NCI-H2196 treated with DMSO at 0.1 percent for 48 hours (cell line): ENCODE measurements around the gene NCK2.

Experiments used
- DNase-seq: peaks from one replicate; lab custom pipeline; 2025; ENCODE audit not compliant: unreplicated experiment; lab: John Stamatoyannopoulos, UW

Gene NCK2

DNA sequence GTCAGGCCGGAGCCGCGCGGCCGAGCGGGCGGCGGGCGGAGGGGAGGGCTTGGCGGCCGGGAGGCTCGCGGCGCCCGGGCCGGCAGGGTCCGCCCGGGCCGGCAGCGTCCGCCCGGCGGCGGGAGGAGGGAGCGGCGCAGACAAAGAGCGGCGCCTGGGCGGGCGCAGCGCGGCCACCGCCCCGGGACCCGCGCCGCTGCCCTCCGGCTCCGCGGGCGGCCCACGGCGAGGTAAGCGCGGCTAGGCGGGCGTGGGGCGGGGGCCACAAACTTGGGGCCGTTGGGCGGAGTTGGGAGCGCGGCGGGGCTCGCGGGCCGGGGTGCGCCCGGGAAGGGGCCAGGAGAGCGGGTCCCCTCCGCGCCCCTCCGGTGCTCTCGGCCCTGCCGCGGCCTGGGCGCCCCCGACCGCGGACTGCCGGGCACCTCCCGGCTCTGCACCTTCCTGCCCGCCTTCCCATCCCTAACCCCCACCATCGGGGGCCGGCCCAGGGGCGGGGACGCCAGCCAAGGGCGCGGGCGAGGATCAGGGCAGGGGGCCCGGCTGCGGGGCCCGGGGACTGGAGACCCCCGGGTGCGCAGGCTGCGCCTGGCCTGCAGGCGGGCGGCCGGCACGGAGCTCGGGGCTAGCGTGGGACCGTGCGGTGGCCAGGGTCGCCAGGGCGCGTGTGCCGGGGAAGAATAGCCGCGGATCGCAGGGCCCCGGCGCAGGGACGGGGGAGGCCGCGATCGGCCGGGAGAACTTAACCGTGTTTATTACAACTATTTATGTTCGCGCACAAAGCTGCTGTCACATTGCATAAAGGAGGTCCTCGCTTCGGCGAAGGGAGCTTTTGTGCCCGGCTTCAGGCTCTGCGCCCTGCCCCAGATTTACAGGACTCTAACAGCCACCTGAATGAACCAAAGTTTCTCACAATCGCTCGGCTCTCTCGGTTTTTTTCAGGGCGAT is at the start of gene NCK2:
TSS of gene NCK2 (plus strand) at position 4 of the 945 bp plus-strand sequence. CDS start 110,152 bp downstream, outside the sequence.
- DNase-seq = no peak

DNA sequence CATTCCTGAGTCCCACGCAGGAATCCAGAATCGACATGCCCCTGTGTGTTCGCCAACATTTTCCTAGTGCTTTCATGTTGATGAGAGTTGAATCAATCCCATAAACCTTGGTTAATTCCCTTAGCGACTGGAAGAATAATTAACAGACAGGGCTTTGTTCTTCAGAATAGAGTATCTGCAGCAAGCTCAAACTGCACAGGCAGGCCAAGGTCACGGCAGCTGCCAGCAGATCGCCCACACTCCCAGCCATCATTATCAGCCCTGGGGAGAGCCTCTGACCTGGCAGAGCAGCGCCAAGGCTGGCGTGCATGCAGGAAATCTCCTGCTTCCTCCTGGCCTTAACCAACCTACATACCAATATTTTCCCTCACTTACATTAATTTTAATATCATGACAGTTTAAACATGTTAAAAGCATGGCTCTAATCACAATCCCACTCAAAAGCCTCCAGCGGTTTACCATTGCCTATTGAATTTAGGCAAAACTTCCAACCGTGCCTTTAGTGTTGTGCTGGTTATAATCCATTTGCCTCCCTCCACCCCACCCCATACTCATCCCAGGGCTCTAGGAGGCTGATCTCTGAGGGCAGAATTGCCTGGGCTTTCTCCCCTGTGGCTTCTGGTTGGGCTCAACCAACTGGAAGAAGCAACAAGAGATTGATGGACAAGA is 46.8 kb upstream of the NCK2 start:
- no peak for DNase-seq

DNA sequence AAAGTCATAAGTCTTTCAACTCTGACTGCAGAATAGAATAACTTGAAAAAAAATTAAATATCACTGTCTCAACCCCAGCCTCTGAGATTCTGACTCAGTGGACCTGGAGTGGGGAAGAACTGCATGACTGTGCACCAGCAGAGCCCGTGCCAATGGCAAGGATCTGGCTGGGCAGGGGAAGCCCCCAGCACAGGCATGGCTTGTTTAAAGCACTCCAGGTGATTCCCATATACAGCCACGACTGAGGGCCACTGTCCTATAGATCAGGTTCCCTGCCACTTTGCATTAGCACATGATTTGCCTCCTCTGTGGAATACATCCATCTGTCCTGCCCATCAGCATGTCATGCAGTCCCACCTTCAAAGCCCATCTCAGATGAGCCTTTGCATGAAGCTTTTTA is 45.9 kb upstream of the NCK2 start:
- DNase-seq = no peak

DNA sequence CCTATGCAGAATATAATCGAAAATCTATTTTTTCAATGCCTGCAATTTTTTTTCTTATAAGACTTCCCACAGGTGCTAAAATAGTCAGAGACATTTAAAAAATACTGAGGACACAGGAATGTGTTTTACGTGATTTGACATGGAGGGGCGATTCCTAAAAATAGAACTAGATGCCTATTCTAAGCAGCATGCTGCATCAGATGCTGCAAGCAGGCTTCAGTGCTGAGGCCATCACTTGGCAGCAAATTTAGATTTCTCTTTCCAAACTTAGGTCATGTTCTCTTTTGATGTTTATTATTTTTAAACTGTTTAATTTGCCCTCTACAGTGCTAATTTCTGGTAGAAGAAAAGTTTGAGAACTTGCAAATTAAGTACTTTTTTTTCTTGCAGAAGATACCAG is 43.7 kb upstream of the NCK2 start:
- no peak for DNase-seq

DNA sequence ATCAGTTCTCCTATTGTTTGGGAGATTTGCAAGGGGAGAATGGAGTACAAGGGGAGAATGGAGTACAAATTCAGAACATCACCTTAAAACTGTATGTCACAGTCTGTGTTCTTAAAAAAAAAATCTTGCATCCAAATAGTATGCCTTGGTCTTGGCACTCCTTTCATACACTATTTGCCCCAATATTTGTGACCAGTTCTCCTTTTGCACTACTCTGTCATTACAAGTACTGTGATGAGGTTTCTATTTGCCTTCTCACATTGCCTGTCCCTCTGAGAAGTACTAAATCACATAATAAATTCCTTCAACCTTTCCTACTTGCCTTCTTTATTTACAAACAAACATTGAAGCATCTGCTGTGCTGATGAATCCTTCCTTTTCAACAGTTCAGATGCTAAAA is 36.0 kb upstream of the NCK2 start:
- DNase-seq = no peak

DNA sequence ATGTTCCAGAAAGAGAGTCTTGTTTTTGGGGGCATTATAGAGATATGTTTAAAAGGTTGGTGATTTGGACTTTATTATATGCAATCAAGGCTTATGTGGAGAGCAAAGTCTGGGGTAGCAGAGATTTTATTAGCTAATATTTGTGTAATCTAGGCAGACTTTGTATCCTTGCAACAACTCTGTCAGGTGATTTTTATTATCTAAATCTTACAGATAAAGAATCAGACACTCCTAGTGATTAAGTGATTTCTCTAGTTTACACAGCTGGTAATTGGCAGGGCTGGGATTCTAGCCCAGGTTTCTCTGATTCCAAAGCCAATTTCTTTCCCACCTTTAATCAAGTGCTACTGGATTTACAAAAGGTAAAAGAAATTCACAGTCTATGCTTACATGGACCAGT is 33.3 kb upstream of the NCK2 start:
- no peak for DNase-seq

DNA sequence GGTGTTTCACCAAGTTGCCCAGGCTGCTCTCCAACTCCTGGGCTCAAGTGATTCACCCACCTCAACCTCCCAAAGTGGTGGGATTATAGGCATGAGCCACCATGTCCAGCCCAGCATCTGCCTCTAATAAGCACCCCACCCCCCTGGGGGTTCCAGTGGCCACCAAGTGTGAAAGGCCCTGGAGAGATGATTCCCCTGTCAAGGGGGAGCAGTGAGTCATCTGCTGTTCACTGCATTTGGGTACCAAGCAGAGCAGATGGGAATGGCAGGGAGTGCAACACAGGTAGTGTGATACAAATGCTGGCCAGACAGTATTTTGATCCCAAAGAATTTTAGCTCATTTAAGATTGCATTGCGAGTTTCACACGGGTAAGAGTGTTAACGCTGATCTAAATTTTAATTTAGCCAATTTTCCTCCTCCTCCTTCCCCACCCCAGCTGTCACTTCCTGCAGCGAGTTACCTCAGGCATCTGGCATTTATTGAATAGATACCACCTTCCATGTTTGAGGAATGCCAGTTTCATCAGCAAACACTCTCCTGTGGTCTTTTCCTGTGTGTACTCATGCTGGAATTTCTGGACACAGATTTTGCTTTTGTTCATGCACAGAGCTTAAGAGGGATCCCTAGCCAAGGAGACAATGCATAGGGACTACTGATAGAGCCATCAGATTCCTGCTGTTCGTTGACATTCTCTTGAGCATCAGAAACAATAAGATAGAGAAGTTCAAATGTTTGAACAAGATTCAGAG is 32.4 kb upstream of the NCK2 start:
- no peak for DNase-seq

DNA sequence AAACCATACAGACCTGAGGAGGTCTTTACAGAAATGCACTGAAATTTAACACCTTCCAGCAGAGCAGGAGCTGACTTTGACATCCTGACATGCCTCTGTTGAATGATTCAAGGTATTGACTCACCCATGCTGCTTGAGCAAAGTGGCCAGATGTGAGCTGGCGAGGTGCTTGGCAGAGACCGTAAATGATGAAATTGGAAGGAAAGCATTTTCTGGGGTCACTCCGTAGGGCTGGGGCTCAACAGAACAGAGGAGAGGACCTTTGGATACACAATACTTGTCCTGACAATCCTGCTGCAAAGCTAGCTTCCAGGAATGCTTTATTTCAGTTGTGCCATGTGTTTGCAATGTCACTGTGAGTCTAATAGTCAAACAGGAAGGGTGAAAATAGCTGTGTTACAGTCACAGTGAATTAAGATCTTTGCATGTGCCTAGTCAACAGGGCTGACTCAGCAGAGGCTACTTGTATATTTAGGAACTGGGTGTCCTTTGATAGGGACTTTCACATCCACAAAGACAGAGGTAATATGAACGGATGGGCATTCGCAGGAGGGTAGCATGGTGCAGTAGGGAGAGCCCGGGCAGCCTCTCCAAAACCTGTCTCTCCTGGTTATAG is 31.6 kb upstream of the NCK2 start:
- DNase-seq = no peak

DNA sequence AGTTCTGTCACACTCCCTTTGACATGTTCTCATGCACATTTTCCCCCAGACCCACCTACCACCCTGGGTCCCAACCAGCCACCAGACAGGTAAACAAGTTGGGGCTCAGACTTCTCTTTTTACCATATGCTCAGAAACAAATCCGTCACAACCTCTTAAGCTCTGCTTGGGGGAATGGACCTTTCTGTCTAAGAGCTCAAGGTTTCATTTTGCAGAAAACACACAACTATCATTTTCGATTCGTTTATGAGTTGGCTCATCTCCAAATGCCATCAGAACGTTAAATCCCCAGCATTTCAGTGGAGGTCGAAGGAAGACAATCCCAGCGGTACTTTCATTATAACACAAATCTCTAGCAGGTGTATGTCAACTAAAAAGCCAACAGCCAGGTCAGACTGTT is 30.6 kb upstream of the NCK2 start:
- DNase-seq = no peak

DNA sequence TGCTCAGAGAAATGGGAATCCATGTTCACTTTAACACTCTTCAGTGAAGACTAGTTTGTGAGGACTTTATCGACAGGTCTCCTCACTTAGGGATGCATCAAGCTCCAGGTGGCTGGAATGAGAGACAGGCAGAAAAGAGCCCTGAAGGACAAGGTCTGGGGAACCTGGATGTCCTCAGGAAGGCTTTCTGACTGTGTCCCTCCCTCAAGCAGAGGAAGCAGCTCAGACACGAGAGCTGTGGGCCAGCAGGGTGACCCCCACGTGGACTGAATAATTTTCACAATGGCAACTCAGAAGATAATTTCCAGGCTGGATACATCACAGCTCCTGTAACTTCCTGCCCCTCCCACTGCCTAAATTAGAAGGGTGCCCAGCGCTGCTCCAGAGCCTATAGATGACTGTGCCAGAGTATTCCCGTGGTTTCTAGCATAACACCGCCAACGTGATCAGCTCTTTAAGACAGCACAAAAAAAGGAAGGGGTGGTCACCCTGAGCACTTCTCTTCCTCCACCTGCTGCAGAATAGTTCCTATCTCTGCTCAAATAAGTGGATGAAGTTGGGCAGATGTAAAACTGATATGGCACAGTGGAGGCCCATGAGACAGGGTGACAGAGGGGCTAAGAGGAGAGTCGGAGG is 25.7 kb upstream of the NCK2 start:
- no peak for DNase-seq

DNA sequence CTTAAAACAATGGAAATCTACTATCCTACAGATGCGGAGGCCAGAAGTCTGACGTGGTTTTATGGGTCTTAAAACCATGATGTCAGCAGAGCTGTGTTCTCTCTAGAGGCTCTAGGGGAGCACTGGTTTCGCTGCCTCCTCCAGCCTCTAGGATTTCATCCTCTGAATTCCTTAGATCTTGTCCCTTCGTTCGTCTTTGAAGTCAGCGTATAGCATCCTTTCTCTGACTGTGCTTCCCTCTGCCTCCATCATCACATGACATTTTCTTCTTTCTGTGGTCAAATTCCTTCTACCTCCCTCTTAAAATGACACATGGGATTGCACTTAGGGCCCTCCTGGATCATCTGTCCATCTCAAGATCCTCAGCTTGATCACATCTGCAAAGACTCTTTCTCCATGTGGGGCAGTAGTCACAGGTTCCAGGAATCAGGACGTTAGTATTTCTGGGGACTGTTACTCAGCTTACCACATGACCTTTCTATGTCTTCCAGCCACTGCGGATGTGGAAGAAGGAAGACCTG is 22.7 kb upstream of the NCK2 start:
- DNase-seq = no peak

DNA sequence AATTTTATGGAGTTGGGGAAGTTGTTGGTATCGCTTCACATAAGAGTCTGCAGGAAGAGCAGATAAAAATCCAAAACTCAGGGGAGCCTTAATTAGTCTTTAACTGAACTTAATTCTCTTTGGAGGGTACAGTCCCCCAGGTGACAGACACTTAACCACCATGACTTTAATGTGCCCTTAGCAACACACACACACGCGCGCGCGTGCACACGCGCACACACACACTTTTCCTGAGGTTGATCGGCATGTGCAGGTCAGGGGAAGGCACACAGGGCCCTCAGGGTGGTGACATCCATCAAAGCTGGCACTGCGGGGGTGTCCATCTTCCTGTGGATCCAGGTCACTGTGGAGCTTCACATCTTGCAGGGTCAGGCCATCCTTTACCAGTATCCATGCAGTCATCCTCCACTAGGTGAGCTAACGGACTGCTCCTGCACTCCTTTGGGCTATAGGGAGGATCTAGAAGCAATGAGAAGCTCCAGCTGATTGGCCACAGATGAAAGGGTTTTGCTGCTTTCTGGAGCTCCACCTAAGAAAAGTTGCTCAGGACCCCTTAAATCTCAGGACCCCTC is 21.9 kb upstream of the NCK2 start:
- DNase-seq = no peak

DNA sequence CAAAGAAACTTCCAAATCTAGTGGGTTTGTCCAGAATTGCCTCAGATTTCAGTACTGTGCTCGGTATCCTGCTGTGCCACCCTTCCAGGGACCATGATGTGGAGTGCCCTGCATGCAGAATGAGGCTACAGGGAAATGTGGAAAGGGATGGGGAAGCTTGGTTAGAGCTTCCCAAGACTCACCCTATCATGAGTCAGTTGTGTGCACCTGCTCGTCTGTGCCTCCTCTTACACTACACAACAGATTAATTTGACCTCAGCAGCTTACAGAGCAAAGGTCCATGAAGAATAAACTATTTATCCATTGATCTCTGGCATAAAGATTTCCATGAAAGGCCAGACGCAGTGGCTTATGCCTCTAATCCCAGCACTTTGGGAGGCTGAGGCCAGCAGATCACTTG is 21.3 kb upstream of the NCK2 start:
- no peak for DNase-seq

DNA sequence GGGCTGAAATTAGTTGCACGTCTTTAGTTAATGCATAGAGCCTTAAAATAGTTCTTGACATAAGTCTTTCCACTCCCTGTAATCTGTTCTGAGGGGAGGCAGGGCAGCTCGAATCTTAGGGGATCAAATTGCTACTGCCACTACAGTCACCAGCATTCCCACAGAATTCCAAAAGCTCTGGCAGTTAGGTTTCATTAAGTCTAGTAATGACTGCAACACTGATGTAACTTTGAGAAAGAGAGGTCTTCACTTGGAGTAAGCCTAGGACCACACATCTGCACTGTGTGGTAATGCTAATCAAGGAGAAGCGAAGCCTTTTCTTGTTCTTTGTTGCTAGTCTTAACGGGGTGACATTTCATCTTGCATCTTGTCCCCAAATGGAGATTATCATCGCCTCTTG is 19.3 kb upstream of the NCK2 start:
- no peak for DNase-seq

DNA sequence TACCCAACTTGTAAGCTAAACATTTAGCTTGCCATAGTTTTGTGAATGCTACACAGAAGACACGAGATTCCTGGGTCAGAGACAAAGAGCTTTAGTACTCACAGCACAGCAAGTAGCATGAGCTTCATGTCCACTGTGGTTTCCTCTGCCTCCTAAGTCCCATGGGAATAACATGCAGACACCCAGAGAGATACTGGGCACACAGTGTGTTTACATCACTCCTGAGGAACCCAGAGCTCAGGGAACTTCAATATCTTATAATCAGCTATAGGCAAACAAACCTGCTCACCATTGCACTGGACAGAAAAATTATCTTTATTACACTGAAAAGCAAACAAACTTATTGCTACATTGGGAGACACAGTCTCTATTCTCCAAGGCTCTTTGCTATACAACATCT is 14.5 kb upstream of the NCK2 start:
- no peak for DNase-seq

DNA sequence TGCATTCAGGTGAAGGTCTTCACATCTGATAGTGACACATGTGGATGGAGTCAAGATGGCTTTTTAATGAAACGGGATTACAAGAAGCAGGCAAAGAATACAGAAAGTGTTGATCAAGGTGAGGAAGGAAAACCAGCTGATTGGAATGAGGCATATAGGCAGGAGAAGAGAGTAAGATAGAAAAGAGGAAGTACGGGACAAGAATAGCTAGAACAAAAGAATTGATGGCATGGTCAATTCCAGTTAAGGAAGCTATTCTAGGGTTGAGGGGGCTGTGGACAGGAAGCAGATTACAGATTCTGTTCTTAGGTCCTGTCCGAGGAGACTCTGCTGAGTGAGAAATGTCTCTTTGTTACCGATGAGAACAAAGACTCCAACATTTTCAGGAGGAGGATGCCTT is 13.2 kb upstream of the NCK2 start:
- no peak for DNase-seq

DNA sequence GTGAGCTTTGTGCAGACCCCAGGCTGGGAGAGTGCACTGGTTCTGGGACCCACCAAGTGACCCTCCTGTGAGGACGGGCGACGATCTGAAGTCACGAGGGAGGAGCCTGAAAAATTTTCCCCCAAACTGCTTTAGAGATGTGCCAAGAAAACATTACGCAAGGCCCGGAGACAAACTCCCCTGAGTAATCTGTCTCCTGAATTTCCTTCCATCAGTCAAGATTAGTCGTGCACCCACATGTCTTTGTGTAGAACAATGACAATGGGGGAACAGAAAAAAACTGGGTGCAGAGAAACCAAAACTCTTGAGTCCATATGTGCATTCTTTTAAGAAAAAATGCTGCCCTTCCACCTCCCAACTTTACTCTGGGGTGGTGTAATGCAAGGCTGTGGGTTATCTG is 12.6 kb upstream of the NCK2 start:
- DNase-seq = no peak

DNA sequence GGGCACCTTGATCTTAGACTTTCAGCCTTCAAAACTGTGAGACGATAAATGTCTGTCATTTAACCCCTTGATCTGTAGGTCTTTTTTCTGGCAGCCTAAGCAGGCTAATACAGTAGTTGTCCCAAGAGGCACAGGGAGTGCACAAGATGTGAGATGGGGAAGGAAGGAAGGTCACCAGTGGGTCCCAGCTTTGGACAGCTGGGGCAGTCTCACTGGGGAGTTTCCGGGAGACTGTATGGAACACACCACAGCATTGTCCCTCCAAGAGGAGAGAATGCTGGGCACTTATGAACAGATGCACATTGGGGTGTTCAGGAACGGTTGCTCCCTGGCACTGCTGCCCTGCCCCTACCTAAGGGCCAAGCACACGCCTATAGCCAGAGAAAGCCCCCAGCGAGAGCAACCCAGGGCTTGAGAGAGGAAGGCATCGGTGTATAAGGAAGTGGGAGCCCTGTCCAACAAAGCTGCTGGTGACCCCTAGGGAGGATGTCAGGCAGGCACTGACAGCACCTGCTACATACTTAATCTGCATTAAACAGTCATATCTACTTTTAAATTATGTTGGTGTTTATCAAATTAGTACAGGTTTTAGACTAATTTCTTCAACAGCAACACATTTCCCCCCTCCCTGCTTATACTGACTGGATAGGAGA is 11.6 kb upstream of the NCK2 start:
- DNase-seq = no peak

DNA sequence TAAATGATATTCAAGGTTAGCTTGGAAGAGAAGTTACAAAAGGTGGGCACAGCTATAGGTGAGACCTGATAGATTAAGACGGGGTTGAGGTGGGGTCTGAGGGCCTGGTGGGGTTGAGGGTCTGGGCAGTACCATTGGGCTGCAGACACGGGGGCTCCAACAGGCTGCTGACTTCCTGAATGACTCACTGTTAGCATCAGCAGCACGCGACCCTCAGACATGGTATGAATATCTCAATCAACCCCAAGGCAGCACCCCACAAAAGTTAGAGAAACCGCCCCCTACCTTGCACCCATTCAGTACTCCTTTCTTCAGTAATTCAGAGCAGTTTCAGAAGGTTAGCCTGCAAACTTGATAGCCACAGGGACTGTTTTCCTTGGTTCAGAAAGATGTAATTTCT is 10.8 kb upstream of the NCK2 start:
- no peak for DNase-seq
